BE2C (cell line): ENCODE data around the gene HS1BP3.

ENCODE experiments used
- DNase-seq: peaks from one replicate; pipeline ENCODE4 v3.0.0-alpha.2; 2020
- H3K27me3 ChIP-seq: fragments of 250-450 bp; sonication (Bioruptor Pico); 2 replicates; pipeline ENCODE4 v1.5.1; 2020; ENCODE audit warnings: mild to moderate bottlenecking
- H3K36me3 ChIP-seq: fragments of 250-450 bp; sonication (Bioruptor Pico); 2 replicates; pipeline ENCODE4 v1.5.1; 2020; ENCODE audit warnings: mild to moderate bottlenecking
- H3K4me1 ChIP-seq: fragments of 250-450 bp; sonication (Bioruptor Pico); 2 replicates; pipeline ENCODE4 v1.5.1; 2020
- H3K4me3 ChIP-seq: 2 replicates; pipeline ENCODE4 v1.5.1; 2011; ENCODE audit warnings: low read depth, low read length
- H3K9me3 ChIP-seq: fragments of 250-450 bp; sonication (Bioruptor Pico); 2 replicates; pipeline ENCODE4 v1.5.1; 2020
- TF ChIP-seq, protein P1 (sequence below): IDR thresholded peaks from 2 replicates; pipeline ENCODE4 v1.5.1; 2012; ENCODE audit warnings: mild to moderate bottlenecking, low read depth, low read length

Gene HS1BP3

DNA sequence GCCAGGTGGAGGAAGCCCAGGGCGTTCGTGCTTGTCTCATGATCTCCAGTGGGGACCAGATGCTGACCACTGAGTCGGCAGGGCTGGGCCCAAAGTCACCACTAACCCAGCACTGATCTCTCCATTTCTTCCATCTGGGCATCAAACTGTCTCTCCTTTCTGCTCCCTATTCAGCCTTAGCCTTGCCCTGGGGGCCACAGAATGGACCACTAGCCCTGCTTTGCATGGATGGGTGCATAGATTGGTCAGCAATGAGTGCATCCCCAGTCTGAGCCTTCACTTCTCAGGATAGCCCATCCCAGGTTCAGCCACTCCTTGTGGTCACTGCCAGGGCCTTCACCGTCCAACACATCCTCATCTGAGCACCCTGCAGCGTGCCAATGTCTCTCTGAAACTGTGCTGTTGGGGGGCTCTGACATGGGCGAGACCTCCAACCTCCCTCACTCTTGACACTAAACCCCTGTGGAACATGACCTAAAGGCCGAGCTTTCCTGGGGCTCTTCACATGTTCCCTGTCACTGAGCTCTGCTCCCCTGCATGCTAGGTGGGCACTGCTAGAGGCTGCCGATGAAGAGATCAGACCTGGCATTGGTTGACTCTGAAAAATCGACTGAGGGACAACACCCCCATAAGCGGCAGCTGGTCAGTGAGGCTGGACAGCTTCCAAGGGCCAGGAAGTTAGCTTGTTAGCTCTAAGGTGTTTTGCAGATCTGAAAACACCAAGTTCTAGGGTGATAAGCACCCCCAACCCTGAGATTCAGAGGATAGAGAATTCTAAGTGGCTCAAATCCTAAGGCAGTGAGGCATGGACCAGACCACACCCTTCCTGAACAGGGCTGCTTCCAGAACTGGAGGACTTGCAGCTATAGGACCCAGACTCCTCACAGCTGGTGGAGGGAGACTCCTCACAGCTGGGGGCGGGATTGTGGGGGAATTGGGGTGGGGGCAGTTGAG is 61.7 kb downstream of the HS1BP3 start:
- Histone ChIP-seq H3K4me3 (no peak overlapping the region), H3K27me3 (no peaks in the 10 kb centered on the region), H3K36me3 (no peaks in the 10 kb centered on the region; the same call in 1 of the 2 replicates), H3K4me1 (peaks cover 22% of the 10 kb centered on the region), H3K9me3 (no peaks in the 10 kb centered on the region)
- TF ChIP-seq, protein P1, sequence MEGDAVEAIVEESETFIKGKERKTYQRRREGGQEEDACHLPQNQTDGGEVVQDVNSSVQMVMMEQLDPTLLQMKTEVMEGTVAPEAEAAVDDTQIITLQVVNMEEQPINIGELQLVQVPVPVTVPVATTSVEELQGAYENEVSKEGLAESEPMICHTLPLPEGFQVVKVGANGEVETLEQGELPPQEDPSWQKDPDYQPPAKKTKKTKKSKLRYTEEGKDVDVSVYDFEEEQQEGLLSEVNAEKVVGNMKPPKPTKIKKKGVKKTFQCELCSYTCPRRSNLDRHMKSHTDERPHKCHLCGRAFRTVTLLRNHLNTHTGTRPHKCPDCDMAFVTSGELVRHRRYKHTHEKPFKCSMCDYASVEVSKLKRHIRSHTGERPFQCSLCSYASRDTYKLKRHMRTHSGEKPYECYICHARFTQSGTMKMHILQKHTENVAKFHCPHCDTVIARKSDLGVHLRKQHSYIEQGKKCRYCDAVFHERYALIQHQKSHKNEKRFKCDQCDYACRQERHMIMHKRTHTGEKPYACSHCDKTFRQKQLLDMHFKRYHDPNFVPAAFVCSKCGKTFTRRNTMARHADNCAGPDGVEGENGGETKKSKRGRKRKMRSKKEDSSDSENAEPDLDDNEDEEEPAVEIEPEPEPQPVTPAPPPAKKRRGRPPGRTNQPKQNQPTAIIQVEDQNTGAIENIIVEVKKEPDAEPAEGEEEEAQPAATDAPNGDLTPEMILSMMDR: no peak
- DNase-seq: no peak

DNA sequence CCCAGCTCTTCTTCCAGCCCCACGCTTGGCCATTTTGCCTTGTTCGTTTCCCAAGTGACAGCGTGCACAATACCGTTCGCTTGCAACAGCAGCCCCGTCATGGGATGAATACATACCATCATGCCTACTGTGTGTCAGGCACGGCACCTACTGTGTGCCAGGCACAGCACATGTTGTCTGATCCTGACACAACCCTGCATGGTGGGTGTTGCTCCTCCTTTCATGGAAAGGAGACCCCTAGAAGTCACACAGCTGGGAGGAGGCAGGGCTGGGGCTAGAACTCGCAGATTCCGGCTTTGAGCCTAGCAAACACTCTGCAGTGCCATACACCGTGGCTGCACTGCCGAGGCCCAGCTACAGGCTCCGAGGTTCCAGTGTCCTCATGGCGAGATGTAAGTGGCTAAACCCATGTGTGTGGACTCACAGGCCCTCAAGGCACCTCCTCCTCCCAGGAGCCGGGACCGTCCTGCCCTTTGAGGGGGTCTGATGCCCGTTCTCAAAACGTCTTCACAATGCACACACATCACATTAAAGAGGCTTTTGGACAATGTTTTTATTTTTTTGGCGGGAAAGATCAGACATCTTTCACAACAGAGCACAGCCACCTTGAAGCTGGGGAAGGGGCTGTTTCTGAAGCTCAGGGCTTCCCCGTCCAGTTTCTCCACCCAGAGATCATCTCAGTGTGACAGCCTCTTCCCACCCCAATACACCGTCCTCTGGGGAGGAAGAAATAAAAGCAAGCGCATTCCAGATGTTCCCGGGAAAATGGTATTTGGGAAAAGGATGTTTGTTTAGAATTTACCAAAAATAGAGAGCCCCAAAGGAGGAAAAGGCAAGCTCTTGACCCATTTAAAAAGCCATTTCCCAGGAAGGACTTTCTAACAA is 64.9 kb downstream of the HS1BP3 start:
- Histone ChIP-seq H3K4me3 (no peak overlapping the region), H3K4me1 (peaks cover 27% of the 10 kb centered on the region), H3K27me3 (no peaks in the 10 kb centered on the region), H3K9me3 (no peaks in the 10 kb centered on the region), H3K36me3 (no peaks in the 10 kb centered on the region; the same call in 1 of the 2 replicates)
- no peak for DNase-seq
- TF ChIP-seq, protein P1: no peak

DNA sequence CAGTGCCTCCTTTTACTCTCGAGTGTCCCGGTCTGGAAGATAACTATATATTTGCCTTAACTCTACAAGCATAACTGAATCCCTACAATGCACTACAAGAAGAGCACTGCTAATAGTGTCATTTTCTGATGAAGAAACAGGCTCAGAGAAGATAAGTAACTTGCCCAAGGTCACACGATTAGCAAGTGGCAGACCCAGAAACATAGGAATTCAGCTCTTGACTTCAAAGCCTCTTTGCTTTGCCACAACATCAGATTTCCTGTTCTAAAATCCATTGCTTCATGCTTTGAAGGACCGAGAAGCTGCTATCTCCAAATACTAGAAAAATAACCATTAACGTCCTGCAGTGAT is 65.6 kb downstream of the HS1BP3 start:
- TF ChIP-seq, protein P1: no peak
- no peak overlapping the region for H3K4me3 ChIP-seq

DNA sequence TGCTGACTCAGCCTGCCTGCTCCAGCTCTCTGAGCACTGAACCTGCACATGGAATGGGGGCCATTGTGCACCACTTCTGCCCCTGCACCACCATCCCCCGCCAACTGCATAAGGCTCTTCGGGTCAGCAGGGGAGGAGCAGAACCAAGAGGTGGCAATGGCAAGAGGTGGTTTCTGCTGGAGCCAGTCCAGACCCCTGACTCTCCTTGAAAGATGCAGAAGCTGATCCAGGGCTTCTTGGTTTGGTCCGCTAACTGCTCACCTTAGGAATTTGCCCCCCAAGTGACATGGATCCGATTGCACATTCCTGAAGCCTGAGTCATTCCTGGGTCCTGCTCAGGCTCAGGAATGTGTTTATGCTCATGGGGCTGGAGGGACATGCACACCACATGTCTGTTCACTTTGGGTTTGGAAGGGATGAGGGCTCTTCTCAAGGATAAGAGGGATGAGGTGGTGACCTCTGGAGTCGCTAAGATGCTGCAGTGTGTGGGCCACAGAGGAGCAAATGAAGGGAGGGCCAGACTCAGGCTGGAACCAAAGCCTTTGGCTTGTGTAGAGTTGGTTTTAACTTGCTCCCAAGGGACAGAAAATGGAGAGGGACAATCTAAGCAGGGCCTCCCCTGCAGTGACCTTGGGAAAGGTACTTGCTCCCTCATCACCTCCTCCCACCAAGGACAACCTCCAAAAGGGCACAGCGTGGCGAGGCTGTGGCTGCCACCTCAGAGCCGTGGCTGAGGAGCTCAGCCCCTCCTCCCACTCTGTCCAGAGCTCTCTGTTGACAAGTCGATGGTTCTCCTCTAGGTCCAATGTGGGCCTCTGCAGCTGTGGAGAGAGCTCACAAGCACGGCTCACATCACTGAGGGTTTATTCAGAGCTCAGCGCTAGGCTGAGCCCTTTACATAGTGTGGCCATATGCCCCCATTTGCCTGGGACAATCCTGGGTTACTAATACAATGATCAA is 66.2 kb downstream of the HS1BP3 start:
- H3K27me3 ChIP-seq: no peaks in the 10 kb centered on the region
- H3K9me3 ChIP-seq: no peaks in the 10 kb centered on the region
- no peak for DNase-seq
- H3K36me3 ChIP-seq: no peaks in the 10 kb centered on the region; the same call in 1 of the 2 replicates
- no peak overlapping the region for H3K4me3 ChIP-seq
- H3K4me1 ChIP-seq: peaks cover 31% of the 10 kb centered on the region
- TF ChIP-seq, protein P1: no peak

More for the DNA sequence above, 65.6 kb downstream of the HS1BP3 start:
- Histone ChIP-seq H3K36me3 (no peaks in the 10 kb centered on the region; the same call in 1 of the 2 replicates), H3K4me1 (peaks cover 27% of the 10 kb centered on the region), H3K27me3 (no peaks in the 10 kb centered on the region), H3K9me3 (no peaks in the 10 kb centered on the region)
- DNase-seq: no peak

DNA sequence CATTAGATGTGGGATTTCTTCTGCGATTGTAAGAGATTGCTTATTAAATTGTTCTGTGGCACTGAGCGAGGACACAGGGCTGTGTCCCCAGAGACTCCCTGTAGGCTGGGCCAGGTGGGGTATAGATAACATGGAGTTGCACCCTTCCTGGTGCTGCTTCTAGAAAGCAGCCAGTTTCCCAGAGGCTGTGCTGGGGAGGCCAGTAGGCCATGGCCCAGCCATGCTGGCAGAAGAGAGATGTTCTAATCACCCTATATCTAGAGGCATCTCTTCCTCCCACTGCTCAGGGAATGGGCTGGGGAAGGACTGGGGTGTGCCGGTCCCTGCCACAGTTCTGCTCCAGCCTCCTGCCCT is 66.9 kb downstream of the HS1BP3 start:
- Histone ChIP-seq H3K9me3 (no peaks in the 10 kb centered on the region), H3K36me3 (no peaks in the 10 kb centered on the region; the same call in 1 of the 2 replicates), H3K4me1 (peaks cover 36% of the 10 kb centered on the region), H3K4me3 (no peak overlapping the region), H3K27me3 (no peaks in the 10 kb centered on the region)
- DNase-seq: peak; percentile 62
- TF ChIP-seq, protein P1: no peak
